Measurements from ENCODE around the gene SMARCAL1.

SMARCAL1 gene

GRCh38 chr2:216465579-216466195 lies 53.4 kb downstream of the SMARCAL1 start:
- ChIA-PET CTCF (interaction anchor here (1.2 kb wide), 1 partner anchor 16 kb away, joined by 3 read pairs; no protein-coding TSS in a partner anchor), POLR2A (no interaction called here)
- DNase-seq (ENCODE audit: extremely low spot score), result no peak
- TF ChIP-seq CTCF (IDR thresholded peaks at IDR 0.05; ENCODE audit: control extremely low read depth, extremely low read depth, low read depth, missing control alignments), result no peak

GRCh38 chr2:216467845-216468244 lies 55.6 kb downstream of the SMARCAL1 start:
- no peak for DNase-seq (ENCODE audit: extremely low spot score)
- POLR2A ChIA-PET, result no interaction called here
- TF ChIP-seq CTCF (IDR thresholded peaks at IDR 0.05; ENCODE audit: control extremely low read depth, extremely low read depth, low read depth, missing control alignments), result no peak
- CTCF ChIA-PET, result interaction anchor here (1.3 to 2.6 kb wide), 2 partner anchors 9 to 15 kb away, joined by 3 to 14 read pairs; no protein-coding TSS in a partner anchor

GRCh38 chr2:216469661-216470060 lies 57.4 kb downstream of the SMARCAL1 start:
- POLR2A ChIA-PET, result no interaction called here
- CTCF ChIA-PET, result no interaction called here
- no peak for DNase-seq (ENCODE audit: extremely low spot score)
- TF ChIP-seq CTCF (IDR thresholded peaks at IDR 0.05; ENCODE audit: control extremely low read depth, extremely low read depth, low read depth, missing control alignments), result no peak

- CTCF ChIA-PET, result no interaction called here
- no peak for TF ChIP-seq CTCF (IDR thresholded peaks at IDR 0.05; ENCODE audit: control extremely low read depth, extremely low read depth, low read depth, missing control alignments)
Measured at GRCh38 chr2:216473187-216473586, 60.9 kb downstream of the SMARCAL1 start.

GRCh38 chr2:216474925-216475670 lies 62.8 kb downstream of the SMARCAL1 start:
- peak; percentile 52 for DNase-seq (ENCODE audit: extremely low spot score)
- TF ChIP-seq CTCF (IDR thresholded peaks at IDR 0.05; ENCODE audit: control extremely low read depth, extremely low read depth, low read depth, missing control alignments), result no peak
- ChIA-PET CTCF (interaction anchor here (1.3 to 5.0 kb wide), 2 partner anchors 8 to 18 kb away, joined by 3 to 14 read pairs; no protein-coding TSS in a partner anchor), POLR2A (no interaction called here)

More at GRCh38 chr2:216473187-216473586, 60.9 kb downstream of the SMARCAL1 start:
- no peak for DNase-seq (ENCODE audit: extremely low spot score)
- POLR2A ChIA-PET, result no interaction called here

- DNase-seq (ENCODE audit: extremely low spot score), result no peak
- POLR2A ChIA-PET, result no interaction called here
- no peak for TF ChIP-seq CTCF (IDR thresholded peaks at IDR 0.05; ENCODE audit: control extremely low read depth, extremely low read depth, low read depth, missing control alignments)
- CTCF ChIA-PET, result interaction anchor here (1.3 to 5.0 kb wide), 2 partner anchors 8 to 17 kb away, joined by 3 to 14 read pairs; no protein-coding TSS in a partner anchor
Measured at GRCh38 chr2:216475767-216476166, 63.5 kb downstream of the SMARCAL1 start.

All from GM10248 (cell line).